SK-N-SH (cell line): ENCODE data around the gene ITIH1.

Source experiments
- GABPA ChIP-seq: IDR thresholded peaks from 2 replicates; pipeline ENCODE4 v1.4.0; 2012; ENCODE audit warnings: low read depth, mild to moderate bottlenecking
- MXI1 ChIP-seq: IDR thresholded peaks from 2 replicates; pipeline ENCODE4 v1.6.1; 2012; ENCODE audit warnings: mild to moderate bottlenecking, low read depth, low read length, improper control_type of control experiment
- NRF1 ChIP-seq: IDR thresholded peaks from 2 replicates; pipeline ENCODE4 v1.6.1; 2012; ENCODE audit warnings: low read depth, mild to moderate bottlenecking, low read length
- POLR2AphosphoS5 ChIP-seq: IDR thresholded peaks from 2 replicates; pipeline ENCODE4 v1.6.1; 2012; ENCODE audit warnings: low read depth, low read length
- REST ChIP-seq: IDR thresholded peaks from 2 replicates; pipeline ENCODE4 v1.6.1; 2012; ENCODE audit warnings: mild to moderate bottlenecking, low read depth, low read length, moderate library complexity
- RXRA ChIP-seq: IDR thresholded peaks from 2 replicates; pipeline ENCODE4 v1.4.0; 2012; ENCODE audit warnings: low read depth, mild to moderate bottlenecking, borderline replicate concordance
- TEAD4 ChIP-seq: IDR thresholded peaks from 2 replicates; pipeline ENCODE4 v1.4.0; 2012; ENCODE audit warnings: mild to moderate bottlenecking, borderline replicate concordance; ENCODE audit not compliant: insufficient read depth
- TF ChIP-seq, protein P1 (sequence below): fragments of 200-600 bp; sonication (generic); IDR thresholded peaks from 2 replicates; pipeline ENCODE4 v1.6.1; 2017; ENCODE audit warnings: antibody characterized with exemption, mild to moderate bottlenecking, moderate library complexity
- TF ChIP-seq, protein P2 (sequence below): fragments of 150-350 bp; IDR thresholded peaks from 2 replicates; pipeline ENCODE4 v1.6.1; 2016; ENCODE audit warnings: mild to moderate bottlenecking, low read depth, low read length

DNA sequence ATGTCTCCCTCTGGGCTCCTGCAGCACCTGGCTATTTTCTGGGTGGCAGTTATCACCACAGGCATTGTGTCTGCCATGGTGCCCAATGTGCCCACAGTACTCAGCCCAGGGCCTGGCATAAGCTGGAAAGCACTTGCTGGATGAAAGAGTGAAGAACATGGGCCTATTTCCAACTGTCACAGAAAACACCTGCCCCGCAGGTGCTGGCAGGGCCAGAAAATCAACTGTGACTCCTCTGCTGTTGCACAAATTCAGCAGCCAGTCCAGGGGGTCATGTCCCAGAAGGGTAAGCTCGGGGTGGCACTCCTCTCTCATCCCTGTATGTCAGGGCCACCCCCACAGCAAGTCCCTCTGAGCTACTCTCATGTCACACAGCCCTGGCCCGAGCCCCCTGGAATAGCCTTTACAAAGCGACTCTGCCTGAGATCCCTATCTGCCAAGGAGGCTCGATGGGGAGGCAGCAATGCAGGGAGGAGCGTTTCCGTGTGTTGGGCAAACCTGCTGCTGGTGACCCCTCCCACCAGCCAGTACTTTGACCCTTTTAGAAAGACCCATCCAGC, 34.1 kb downstream of the ITIH1 start:
- no peak for TF ChIP-seq POLR2AphosphoS5
- TF ChIP-seq REST, result no peak
- no peak for TF ChIP-seq TEAD4
- no peak for TF ChIP-seq NRF1
- no peak for TF ChIP-seq RXRA
- TF ChIP-seq MXI1, result no peak
- TF ChIP-seq GABPA, result no peak
- TF ChIP-seq, protein P1, sequence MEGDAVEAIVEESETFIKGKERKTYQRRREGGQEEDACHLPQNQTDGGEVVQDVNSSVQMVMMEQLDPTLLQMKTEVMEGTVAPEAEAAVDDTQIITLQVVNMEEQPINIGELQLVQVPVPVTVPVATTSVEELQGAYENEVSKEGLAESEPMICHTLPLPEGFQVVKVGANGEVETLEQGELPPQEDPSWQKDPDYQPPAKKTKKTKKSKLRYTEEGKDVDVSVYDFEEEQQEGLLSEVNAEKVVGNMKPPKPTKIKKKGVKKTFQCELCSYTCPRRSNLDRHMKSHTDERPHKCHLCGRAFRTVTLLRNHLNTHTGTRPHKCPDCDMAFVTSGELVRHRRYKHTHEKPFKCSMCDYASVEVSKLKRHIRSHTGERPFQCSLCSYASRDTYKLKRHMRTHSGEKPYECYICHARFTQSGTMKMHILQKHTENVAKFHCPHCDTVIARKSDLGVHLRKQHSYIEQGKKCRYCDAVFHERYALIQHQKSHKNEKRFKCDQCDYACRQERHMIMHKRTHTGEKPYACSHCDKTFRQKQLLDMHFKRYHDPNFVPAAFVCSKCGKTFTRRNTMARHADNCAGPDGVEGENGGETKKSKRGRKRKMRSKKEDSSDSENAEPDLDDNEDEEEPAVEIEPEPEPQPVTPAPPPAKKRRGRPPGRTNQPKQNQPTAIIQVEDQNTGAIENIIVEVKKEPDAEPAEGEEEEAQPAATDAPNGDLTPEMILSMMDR, result no peak
- TF ChIP-seq, protein P2, sequence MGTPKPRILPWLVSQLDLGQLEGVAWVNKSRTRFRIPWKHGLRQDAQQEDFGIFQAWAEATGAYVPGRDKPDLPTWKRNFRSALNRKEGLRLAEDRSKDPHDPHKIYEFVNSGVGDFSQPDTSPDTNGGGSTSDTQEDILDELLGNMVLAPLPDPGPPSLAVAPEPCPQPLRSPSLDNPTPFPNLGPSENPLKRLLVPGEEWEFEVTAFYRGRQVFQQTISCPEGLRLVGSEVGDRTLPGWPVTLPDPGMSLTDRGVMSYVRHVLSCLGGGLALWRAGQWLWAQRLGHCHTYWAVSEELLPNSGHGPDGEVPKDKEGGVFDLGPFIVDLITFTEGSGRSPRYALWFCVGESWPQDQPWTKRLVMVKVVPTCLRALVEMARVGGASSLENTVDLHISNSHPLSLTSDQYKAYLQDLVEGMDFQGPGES, result no peak
